Breast epithelium (tissue), 3 donors: ENCODE results near the gene IKZF3.

ENCODE experiments used
- CTCF ChIP-seq, 3 donors: fragments of 450-650 bp; IDR thresholded peaks; one replicate each; pipeline ENCODE4 v1.5.1; 2016 to 2017; ENCODE audit warnings: antibody characterized with exemption in 3 of 3, mild to moderate bottlenecking in 3 of 3, moderate library complexity in 3 of 3
- POLR2A ChIP-seq: fragments of 450-650 bp; IDR thresholded peaks from one replicate; pipeline ENCODE4 v1.6.1; 2016; ENCODE audit warnings: antibody characterized with exemption, mild to moderate bottlenecking, moderate library complexity

DNA sequence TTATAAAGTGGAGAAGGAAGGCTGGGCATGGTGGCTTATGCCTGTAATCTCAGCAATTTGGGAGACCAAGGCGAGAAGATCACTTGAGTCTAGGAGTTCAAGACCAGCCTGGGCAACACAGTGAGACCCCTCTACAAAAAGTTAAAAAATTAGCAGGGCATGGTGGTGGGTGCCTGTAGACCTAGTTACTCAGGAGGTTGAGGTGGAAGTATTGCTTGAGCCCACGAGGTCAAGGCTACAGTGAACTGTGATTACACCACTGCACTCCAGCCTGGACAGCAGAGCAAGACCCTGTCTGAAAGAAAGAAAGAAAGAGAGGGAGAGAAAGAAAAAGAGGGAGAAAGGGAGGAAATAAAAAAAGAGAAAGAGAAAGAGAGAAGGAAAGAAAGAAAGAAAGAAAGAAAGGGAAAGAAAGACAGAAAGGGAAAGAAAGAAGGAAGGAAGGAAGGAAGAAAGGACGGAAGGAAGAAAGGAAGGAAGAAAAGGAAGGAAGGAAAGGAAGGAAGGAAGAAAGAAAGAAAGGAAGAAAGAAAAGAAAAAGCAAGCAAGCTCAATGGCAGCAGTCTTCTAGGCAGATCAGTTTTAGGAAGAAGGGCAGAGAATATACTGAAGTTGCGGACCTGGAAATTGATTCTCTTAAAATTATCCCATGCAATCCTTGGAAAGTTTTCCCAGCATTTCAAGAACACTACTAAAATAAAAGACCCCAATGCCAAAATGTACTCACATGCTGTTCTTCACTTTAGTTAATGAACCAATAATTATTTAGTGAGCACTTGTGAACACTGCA, 53.0 kb downstream of the IKZF3 start:
- no peak for TF ChIP-seq CTCF (IDR thresholded peaks at IDR 0.05)
- TF ChIP-seq POLR2A = no peak
